ENCODE measurements around the gene ASTN2. TPM values are rescaled to one million over a fixed set of nuclear protein-coding genes. Genes with fewer than 3 reads are reported as not detected.

The ASTN2 gene
- total RNA-seq, 2 experiments from 2014 or later, result 3.9 TPM

- Mint-ChIP-seq H3K27ac (no peak overlapping the region), H3K27me3 (no peaks in the 10 kb centered on the region), H3K36me3 (no peaks in the 10 kb centered on the region), H3K4me1 (no peaks in the 10 kb centered on the region), H3K9me3 (no peaks in the 10 kb centered on the region), H3K4me3 (no peak overlapping the region)
- DNase-seq, result no peak
Measured at GRCh38 chr9:117434566-117434965, 19.7 kb upstream of the ASTN2 start.

- Mint-ChIP-seq H3K27me3 (peaks cover 3% of the 10 kb centered on the region), H3K27ac (no peak overlapping the region), H3K4me1 (no peaks in the 10 kb centered on the region), H3K4me3 (no peak overlapping the region), H3K36me3 (no peaks in the 10 kb centered on the region), H3K9me3 (no peaks in the 10 kb centered on the region)
- no peak for DNase-seq
Measured at GRCh38 chr9:117430813-117431212, 16.0 kb upstream of the ASTN2 start.

- no peak for DNase-seq
- H3K36me3 Mint-ChIP-seq, result no peaks in the 10 kb centered on the region
- H3K4me3 Mint-ChIP-seq, result no peak overlapping the region
- H3K27me3 Mint-ChIP-seq, result peaks cover 8% of the 10 kb centered on the region
- H3K9me3 Mint-ChIP-seq, result no peaks in the 10 kb centered on the region
- H3K4me1 Mint-ChIP-seq, result no peaks in the 10 kb centered on the region
- no peak overlapping the region for H3K27ac Mint-ChIP-seq
Measured at GRCh38 chr9:117427357-117427913, 12.6 kb upstream of the ASTN2 start.

- Mint-ChIP-seq H3K27ac (no peak overlapping the region), H3K4me3 (no peak overlapping the region)
- no peak for DNase-seq
Measured at GRCh38 chr9:117425566-117425965, 10.7 kb upstream of the ASTN2 start.

GRCh38 chr9:117424291-117424690 is 9.4 kb upstream of the ASTN2 start:
- no peak for DNase-seq
- Mint-ChIP-seq H3K4me3 (no peak overlapping the region), H3K27me3 (peaks cover 8% of the 10 kb centered on the region), H3K4me1 (no peaks in the 10 kb centered on the region), H3K9me3 (no peaks in the 10 kb centered on the region), H3K27ac (no peak overlapping the region), H3K36me3 (no peaks in the 10 kb centered on the region)

More at GRCh38 chr9:117425566-117425965, 10.7 kb upstream of the ASTN2 start:
- peaks cover 8% of the 10 kb centered on the region for H3K27me3 Mint-ChIP-seq
- no peaks in the 10 kb centered on the region for H3K9me3 Mint-ChIP-seq
- H3K36me3 Mint-ChIP-seq, result no peaks in the 10 kb centered on the region
- no peaks in the 10 kb centered on the region for H3K4me1 Mint-ChIP-seq

GRCh38 chr9:117418111-117418510 is 3.3 kb upstream of the ASTN2 start:
- H3K27ac Mint-ChIP-seq, result no peak overlapping the region

GRCh38 chr9:117416856-117417255 is 2.0 kb upstream of the ASTN2 start:
- Mint-ChIP-seq H3K4me1 (no peaks in the 10 kb centered on the region), H3K9me3 (no peaks in the 10 kb centered on the region), H3K27me3 (peaks cover 25% of the 10 kb centered on the region), H3K4me3 (no peak overlapping the region), H3K27ac (no peak overlapping the region), H3K36me3 (no peaks in the 10 kb centered on the region)
- no peak for DNase-seq

More at GRCh38 chr9:117418111-117418510, 3.3 kb upstream of the ASTN2 start:
- no peak for DNase-seq
- H3K36me3 Mint-ChIP-seq, result no peaks in the 10 kb centered on the region
- no peak overlapping the region for H3K4me3 Mint-ChIP-seq
- H3K27me3 Mint-ChIP-seq, result peaks cover 16% of the 10 kb centered on the region
- H3K9me3 Mint-ChIP-seq, result no peaks in the 10 kb centered on the region
- H3K4me1 Mint-ChIP-seq, result no peaks in the 10 kb centered on the region

- Mint-ChIP-seq H3K36me3 (no peaks in the 10 kb centered on the region), H3K27me3 (peaks cover 35% of the 10 kb centered on the region), H3K9me3 (peaks cover 3% of the 10 kb centered on the region), H3K4me3 (no peak overlapping the region), H3K27ac (no peak overlapping the region), H3K4me1 (no peaks in the 10 kb centered on the region)
- no peak for DNase-seq
Measured at GRCh38 chr9:117415358-117415914, 579 bp upstream of the ASTN2 start.

GRCh38 chr9:117414220-117414905 is 494 bp downstream of the ASTN2 start:
- Mint-ChIP-seq H3K36me3 (no peaks in the 10 kb centered on the region), H3K9me3 (peaks cover 3% of the 10 kb centered on the region), H3K4me3 (no peak overlapping the region), H3K27ac (no peak overlapping the region), H3K4me1 (no peaks in the 10 kb centered on the region), H3K27me3 (peaks cover 35% of the 10 kb centered on the region)
- no peak for DNase-seq

GRCh38 chr9:117413346-117414219 is 1.3 kb downstream of the ASTN2 start:
- H3K9me3 Mint-ChIP-seq, result peaks cover 3% of the 10 kb centered on the region
- DNase-seq, result no peak
- H3K4me1 Mint-ChIP-seq, result no peaks in the 10 kb centered on the region
- peaks cover 35% of the 10 kb centered on the region for H3K27me3 Mint-ChIP-seq
- no peak overlapping the region for H3K27ac Mint-ChIP-seq
- H3K4me3 Mint-ChIP-seq, result no peak overlapping the region
- H3K36me3 Mint-ChIP-seq, result no peaks in the 10 kb centered on the region

GRCh38 chr9:117412841-117413240 is 2.0 kb downstream of the ASTN2 start:
- Mint-ChIP-seq H3K27ac (no peak overlapping the region), H3K27me3 (peaks cover 35% of the 10 kb centered on the region), H3K9me3 (peaks cover 3% of the 10 kb centered on the region), H3K36me3 (no peaks in the 10 kb centered on the region), H3K4me3 (no peak overlapping the region), H3K4me1 (no peaks in the 10 kb centered on the region)
- DNase-seq, result no peak

GRCh38 chr9:117412006-117412715 is 2.7 kb downstream of the ASTN2 start:
- H3K27ac Mint-ChIP-seq, result no peak overlapping the region
- peaks cover 3% of the 10 kb centered on the region for H3K9me3 Mint-ChIP-seq

GRCh38 chr9:117411547-117411946 is 3.3 kb downstream of the ASTN2 start:
- H3K27ac Mint-ChIP-seq, result no peak overlapping the region
- no peaks in the 10 kb centered on the region for H3K4me1 Mint-ChIP-seq
- peaks cover 3% of the 10 kb centered on the region for H3K9me3 Mint-ChIP-seq
- no peak overlapping the region for H3K4me3 Mint-ChIP-seq
- DNase-seq, result no peak
- H3K27me3 Mint-ChIP-seq, result peaks cover 35% of the 10 kb centered on the region
- H3K36me3 Mint-ChIP-seq, result no peaks in the 10 kb centered on the region

More at GRCh38 chr9:117412006-117412715, 2.7 kb downstream of the ASTN2 start:
- Mint-ChIP-seq H3K4me1 (no peaks in the 10 kb centered on the region), H3K4me3 (no peak overlapping the region), H3K27me3 (peaks cover 35% of the 10 kb centered on the region), H3K36me3 (no peaks in the 10 kb centered on the region)
- no peak for DNase-seq

GRCh38 chr9:117409321-117409720 is 5.5 kb downstream of the ASTN2 start:
- Mint-ChIP-seq H3K4me1 (no peaks in the 10 kb centered on the region), H3K4me3 (no peak overlapping the region), H3K9me3 (peaks cover 3% of the 10 kb centered on the region), H3K27me3 (peaks cover 35% of the 10 kb centered on the region), H3K36me3 (no peaks in the 10 kb centered on the region), H3K27ac (no peak overlapping the region)
- no peak for DNase-seq
